ENCODE data around the gene RAB43. TPM values are rescaled to one million over a fixed set of nuclear protein-coding genes. Genes with fewer than 3 reads are reported as not detected.

RAB43 gene
- total RNA-seq, 2 donors from 2014 or later, result 34.5 to 38.1 TPM

- H3K27ac ChIP-seq (ENCODE audit: low read depth, low read length), result no peak overlapping the region
- H3K9ac ChIP-seq (ENCODE audit: extremely low read depth, low read length, poor library complexity, severe bottlenecking), result no peak overlapping the region
- no peak overlapping the region for H3K4me3 Mint-ChIP-seq
- WGBS, 2 experiments (ENCODE audit: insufficient coverage in 1 of 2, insufficient read length in 1 of 2), result 88 to 89% methylated on average over 6 to 7 of the region's 7 CpGs
- H3K27me3 Mint-ChIP-seq (ENCODE audit: insufficient read depth), result no peaks in the 10 kb centered on the region
- H3K4me1 Mint-ChIP-seq, result peaks cover 10% of the 10 kb centered on the region
- H3K27me3 ChIP-seq (ENCODE audit: control insufficient read depth, insufficient read depth, low read length, poor library complexity, severe bottlenecking), result no peaks in the 10 kb centered on the region
- peaks cover 7% of the 10 kb centered on the region for H3K36me3 ChIP-seq (ENCODE audit: control insufficient read depth, insufficient read depth, low read length)
- no peak overlapping the region for H3K4me3 ChIP-seq (ENCODE audit: low read length)
- no peak for DNase-seq
- no peaks in the 10 kb centered on the region for H3K9me3 Mint-ChIP-seq
- no peaks in the 10 kb centered on the region for H3K4me1 ChIP-seq (ENCODE audit: control insufficient read depth, insufficient read depth, low read length)
- no peaks in the 10 kb centered on the region for H3K9me3 ChIP-seq (ENCODE audit: control insufficient read depth, low read length)
- peaks cover 23% of the 10 kb centered on the region for H3K36me3 Mint-ChIP-seq (ENCODE audit: low read depth)
- H3K27ac Mint-ChIP-seq, result peak overlapping the region; percentile 30
- TF ChIP-seq, protein P1, sequence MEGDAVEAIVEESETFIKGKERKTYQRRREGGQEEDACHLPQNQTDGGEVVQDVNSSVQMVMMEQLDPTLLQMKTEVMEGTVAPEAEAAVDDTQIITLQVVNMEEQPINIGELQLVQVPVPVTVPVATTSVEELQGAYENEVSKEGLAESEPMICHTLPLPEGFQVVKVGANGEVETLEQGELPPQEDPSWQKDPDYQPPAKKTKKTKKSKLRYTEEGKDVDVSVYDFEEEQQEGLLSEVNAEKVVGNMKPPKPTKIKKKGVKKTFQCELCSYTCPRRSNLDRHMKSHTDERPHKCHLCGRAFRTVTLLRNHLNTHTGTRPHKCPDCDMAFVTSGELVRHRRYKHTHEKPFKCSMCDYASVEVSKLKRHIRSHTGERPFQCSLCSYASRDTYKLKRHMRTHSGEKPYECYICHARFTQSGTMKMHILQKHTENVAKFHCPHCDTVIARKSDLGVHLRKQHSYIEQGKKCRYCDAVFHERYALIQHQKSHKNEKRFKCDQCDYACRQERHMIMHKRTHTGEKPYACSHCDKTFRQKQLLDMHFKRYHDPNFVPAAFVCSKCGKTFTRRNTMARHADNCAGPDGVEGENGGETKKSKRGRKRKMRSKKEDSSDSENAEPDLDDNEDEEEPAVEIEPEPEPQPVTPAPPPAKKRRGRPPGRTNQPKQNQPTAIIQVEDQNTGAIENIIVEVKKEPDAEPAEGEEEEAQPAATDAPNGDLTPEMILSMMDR (conservative IDR thresholded peaks at IDR 0.05), result no peak
These were observed 18.3 kb downstream of the RAB43 start for GRCh38 chr3:129103296-129103695.

DNA sequence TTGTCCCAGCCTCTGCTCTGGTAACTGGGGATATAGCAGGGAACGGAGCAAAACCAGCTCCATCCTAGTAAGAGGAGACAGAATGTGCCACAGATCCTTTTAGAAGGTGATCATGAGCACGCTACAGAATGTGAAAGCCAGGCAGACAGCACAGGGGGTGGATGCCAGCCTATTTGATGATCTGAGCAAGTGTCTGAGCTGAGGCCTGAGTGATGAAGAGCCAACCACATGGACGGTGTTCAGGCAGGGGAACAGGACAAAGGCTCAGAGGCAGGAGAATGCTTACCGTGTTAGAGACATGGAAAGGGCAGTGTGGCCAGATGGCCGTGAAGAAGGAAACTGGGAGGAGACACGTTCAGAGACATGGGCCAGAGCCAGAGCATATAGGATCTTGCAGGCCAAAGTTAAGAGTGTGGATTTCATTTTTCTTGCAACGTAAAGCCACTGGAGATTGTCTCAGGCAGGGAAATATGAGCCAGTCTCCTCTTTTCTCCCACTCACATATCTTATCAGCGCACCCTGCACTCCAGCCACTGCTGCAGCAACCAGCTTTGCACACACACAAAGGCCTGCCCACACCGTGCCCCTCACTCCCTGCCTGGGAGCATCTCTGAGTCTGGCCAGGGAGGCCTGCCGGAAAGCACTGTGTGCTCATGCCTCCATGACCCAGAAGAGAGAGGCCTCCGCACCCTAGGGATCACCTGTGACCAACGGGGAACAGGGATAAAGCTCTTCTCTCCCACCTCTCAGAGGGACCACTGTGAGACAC, 20.1 kb downstream of the RAB43 start:
- peaks cover 25% of the 10 kb centered on the region for H3K36me3 Mint-ChIP-seq (ENCODE audit: low read depth)
- H3K27ac ChIP-seq (ENCODE audit: low read depth, low read length), result no peak overlapping the region
- WGBS, 2 experiments (ENCODE audit: insufficient coverage in 1 of 2, insufficient read length in 1 of 2), result 92 to 97% methylated on average over 11 to 12 of the region's 12 CpGs

GRCh38 chr3:129100274-129100673, 21.3 kb downstream of the RAB43 start:
- H3K4me1 ChIP-seq (ENCODE audit: control insufficient read depth, insufficient read depth, low read length), result no peaks in the 10 kb centered on the region
- Mint-ChIP-seq H3K27me3 (ENCODE audit: insufficient read depth) (no peaks in the 10 kb centered on the region), H3K36me3 (ENCODE audit: low read depth) (peaks cover 25% of the 10 kb centered on the region), H3K9me3 (no peaks in the 10 kb centered on the region), H3K4me1 (peaks cover 2% of the 10 kb centered on the region), H3K27ac (no peak overlapping the region), H3K4me3 (no peak overlapping the region)
- H3K27me3 ChIP-seq (ENCODE audit: control insufficient read depth, insufficient read depth, low read length, poor library complexity, severe bottlenecking), result no peaks in the 10 kb centered on the region
- no peak overlapping the region for H3K27ac ChIP-seq (ENCODE audit: low read depth, low read length)
- WGBS, 2 experiments (ENCODE audit: insufficient coverage in 1 of 2, insufficient read length in 1 of 2), result 71 to 79% methylated on average over 1 of the region's 1 CpG
- no peaks in the 10 kb centered on the region for H3K9me3 ChIP-seq (ENCODE audit: control insufficient read depth, low read length)
- H3K36me3 ChIP-seq (ENCODE audit: control insufficient read depth, insufficient read depth, low read length), result peaks cover 5% of the 10 kb centered on the region
- no peak overlapping the region for H3K4me3 ChIP-seq (ENCODE audit: low read length)
- TF ChIP-seq, protein P1 (conservative IDR thresholded peaks at IDR 0.05), result no peak
- DNase-seq, result no peak
- H3K9ac ChIP-seq (ENCODE audit: extremely low read depth, low read length, poor library complexity, severe bottlenecking), result no peak overlapping the region

More for the DNA sequence above, 20.1 kb downstream of the RAB43 start:
- Mint-ChIP-seq H3K27ac (no peak overlapping the region), H3K9me3 (no peaks in the 10 kb centered on the region), H3K4me1 (peaks cover 2% of the 10 kb centered on the region), H3K27me3 (ENCODE audit: insufficient read depth) (no peaks in the 10 kb centered on the region), H3K4me3 (no peak overlapping the region)
- Histone ChIP-seq H3K4me3 (ENCODE audit: low read length) (no peak overlapping the region), H3K4me1 (ENCODE audit: control insufficient read depth, insufficient read depth, low read length) (no peaks in the 10 kb centered on the region), H3K36me3 (ENCODE audit: control insufficient read depth, insufficient read depth, low read length) (peaks cover 5% of the 10 kb centered on the region), H3K9ac (ENCODE audit: extremely low read depth, low read length, poor library complexity, severe bottlenecking) (no peak overlapping the region), H3K9me3 (ENCODE audit: control insufficient read depth, low read length) (no peaks in the 10 kb centered on the region), H3K27me3 (ENCODE audit: control insufficient read depth, insufficient read depth, low read length, poor library complexity, severe bottlenecking) (no peaks in the 10 kb centered on the region)
- no peak for DNase-seq
- TF ChIP-seq, protein P1 (conservative IDR thresholded peaks at IDR 0.05), result no peak
